ENCODE measurements around the gene CCNK. TPM values are rescaled to one million over a fixed set of nuclear protein-coding genes. Genes with fewer than 3 reads are reported as not detected.

Gene CCNK
- total RNA-seq, 2 experiments from 2014 or later: 90.2 to 98.8 TPM

DNA sequence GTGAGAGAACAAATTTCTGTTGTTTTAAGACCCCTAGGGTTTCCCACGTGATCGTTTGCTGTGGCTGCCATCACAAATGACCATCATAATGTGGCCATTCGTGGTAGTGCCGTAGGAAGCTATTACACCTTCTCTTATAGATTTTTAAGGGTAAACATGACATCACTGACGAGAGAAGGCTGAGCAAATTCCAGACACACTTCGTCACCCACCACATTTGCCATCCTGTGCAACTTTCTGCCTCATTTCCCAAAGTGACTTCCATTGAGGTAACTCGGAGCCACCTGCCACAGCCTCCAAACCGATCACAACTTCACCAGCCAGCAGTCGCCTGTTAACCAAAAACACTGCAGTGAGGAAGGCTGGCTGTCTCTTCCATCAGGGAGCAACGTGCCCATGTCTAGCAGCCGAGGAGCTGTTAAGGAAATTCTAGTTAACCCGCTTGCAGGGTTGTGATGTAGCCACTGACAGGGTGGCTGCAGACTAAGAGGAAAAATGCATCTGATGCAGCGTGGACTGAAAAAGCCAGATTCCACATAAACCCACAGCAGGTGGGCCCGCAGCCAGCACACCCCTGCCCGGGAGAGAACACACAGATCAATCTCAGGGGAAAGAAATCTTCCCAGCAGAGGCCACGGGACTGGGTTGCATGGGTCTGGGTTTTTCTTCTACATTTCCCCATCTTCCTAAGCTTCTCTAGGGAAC lies 78.2 kb downstream of the CCNK start:
- no peaks in the 10 kb centered on the region for H3K9me3 Mint-ChIP-seq

DNA sequence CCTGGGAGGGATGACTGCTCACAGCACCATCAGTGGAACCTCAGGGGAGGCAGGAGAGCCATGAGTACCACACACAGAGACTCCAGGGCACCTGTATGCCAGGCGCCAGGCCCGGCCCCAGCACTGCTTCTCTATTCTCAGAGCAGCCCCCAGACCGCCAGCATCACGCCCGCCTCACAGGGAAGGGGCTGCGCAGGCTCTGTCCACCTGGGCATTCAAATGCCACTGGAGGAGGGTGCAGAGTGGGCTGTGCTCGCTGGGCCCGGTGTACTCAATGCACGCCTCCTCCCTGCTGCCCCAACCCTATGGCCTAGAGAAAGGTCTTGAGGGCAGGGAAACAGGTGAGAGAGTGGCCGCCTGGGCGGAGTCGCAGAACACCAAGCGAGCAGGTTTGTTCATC lies 79.2 kb downstream of the CCNK start:
- DNase-seq: no peak
- TF ChIP-seq, protein P1, sequence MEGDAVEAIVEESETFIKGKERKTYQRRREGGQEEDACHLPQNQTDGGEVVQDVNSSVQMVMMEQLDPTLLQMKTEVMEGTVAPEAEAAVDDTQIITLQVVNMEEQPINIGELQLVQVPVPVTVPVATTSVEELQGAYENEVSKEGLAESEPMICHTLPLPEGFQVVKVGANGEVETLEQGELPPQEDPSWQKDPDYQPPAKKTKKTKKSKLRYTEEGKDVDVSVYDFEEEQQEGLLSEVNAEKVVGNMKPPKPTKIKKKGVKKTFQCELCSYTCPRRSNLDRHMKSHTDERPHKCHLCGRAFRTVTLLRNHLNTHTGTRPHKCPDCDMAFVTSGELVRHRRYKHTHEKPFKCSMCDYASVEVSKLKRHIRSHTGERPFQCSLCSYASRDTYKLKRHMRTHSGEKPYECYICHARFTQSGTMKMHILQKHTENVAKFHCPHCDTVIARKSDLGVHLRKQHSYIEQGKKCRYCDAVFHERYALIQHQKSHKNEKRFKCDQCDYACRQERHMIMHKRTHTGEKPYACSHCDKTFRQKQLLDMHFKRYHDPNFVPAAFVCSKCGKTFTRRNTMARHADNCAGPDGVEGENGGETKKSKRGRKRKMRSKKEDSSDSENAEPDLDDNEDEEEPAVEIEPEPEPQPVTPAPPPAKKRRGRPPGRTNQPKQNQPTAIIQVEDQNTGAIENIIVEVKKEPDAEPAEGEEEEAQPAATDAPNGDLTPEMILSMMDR (IDR thresholded peaks at IDR 0.05): no peak
- CTCF ChIA-PET: no interaction called here
- no peaks in the 10 kb centered on the region for H3K36me3 Mint-ChIP-seq (ENCODE audit: low read depth)
- H3K9me3 Mint-ChIP-seq: no peaks in the 10 kb centered on the region
- ATAC-seq: no peak
- intact Hi-C loops (cut with micrococcal nuclease): no loop called here
- H3K4me3 Mint-ChIP-seq: no peak overlapping the region
- no peaks in the 10 kb centered on the region for H3K4me1 Mint-ChIP-seq (ENCODE audit: low read depth)
- H3K27ac Mint-ChIP-seq: no peak overlapping the region
- H3K27me3 Mint-ChIP-seq: no peaks in the 10 kb centered on the region
- POLR2A ChIA-PET: no interaction called here

More for the DNA sequence above, 78.2 kb downstream of the CCNK start:
- Mint-ChIP-seq H3K27me3 (no peaks in the 10 kb centered on the region), H3K27ac (no peak overlapping the region), H3K36me3 (ENCODE audit: low read depth) (no peaks in the 10 kb centered on the region), H3K4me1 (ENCODE audit: low read depth) (no peaks in the 10 kb centered on the region), H3K4me3 (no peak overlapping the region)
- intact Hi-C loops (cut with micrococcal nuclease): no loop called here
- ATAC-seq: no peak
- ChIA-PET CTCF (no interaction called here), POLR2A (no interaction called here)
- TF ChIP-seq, protein P1 (IDR thresholded peaks at IDR 0.05): no peak
- no peak for DNase-seq

DNA sequence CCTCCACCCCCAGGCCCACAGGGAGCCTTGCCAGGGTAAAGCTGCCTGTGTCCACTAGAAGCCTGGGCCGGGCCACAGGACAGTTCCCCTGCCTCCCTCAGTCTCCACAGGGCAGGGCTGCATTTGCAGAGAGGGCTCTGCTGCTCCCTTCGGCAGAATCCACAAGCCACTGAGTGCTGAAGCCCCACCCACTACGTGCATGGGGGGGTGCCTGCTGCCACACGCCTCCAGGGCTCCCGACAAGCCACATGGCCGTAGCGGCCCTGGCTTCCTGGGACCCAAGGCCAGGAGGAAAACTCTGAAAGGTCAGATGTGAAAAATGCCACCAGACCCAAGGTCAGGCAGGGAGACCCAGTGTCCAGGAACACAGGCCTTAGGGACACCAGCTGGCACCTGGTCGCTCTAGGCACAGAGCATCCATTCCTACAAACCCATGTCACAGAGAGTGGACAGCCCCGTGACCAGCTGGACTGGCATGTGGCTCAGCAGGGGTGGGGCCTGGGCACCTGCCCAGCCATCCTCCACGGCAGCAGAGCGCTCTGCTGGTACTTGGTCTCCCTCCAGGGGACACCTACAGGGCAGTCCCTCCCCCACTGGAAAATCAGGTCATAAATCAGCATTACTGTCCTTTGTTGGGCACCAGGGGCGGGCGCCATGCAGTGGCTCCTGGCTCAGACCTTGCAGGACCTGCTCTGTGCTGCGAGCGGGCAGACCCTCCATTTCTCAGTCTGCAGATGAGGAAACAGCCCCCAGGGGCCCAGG lies 79.9 kb downstream of the CCNK start:
- POLR2A ChIA-PET: no interaction called here
- ATAC-seq: no peak
- no peak overlapping the region for H3K27ac Mint-ChIP-seq
- CTCF ChIA-PET: no interaction called here
- TF ChIP-seq, protein P1 (IDR thresholded peaks at IDR 0.05): no peak
- no peaks in the 10 kb centered on the region for H3K36me3 Mint-ChIP-seq (ENCODE audit: low read depth)
- H3K27me3 Mint-ChIP-seq: no peaks in the 10 kb centered on the region
- DNase-seq: no peak
- no peaks in the 10 kb centered on the region for H3K4me1 Mint-ChIP-seq (ENCODE audit: low read depth)
- H3K4me3 Mint-ChIP-seq: no peak overlapping the region
- no peaks in the 10 kb centered on the region for H3K9me3 Mint-ChIP-seq
- intact Hi-C loops (cut with micrococcal nuclease): no loop called here

DNA sequence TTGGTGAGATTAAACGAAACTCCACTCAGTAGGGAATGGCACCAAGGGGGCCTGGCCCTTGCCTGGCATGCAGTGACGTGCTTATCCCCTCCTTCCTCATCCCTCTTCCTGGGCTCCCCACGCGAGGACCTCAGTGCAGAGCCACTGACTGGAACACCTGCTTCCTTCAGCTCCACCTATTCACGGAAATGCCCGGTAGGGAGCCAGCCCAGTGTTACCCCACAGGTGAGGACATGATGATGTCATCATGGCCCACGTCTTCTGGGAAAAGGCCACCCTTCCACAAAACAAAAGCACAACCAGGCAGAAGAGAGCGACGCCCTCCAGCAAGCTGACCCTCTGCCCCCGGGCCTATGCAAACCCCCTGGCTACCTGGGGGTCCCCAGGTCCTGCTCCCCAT lies 80.7 kb downstream of the CCNK start:
- TF ChIP-seq, protein P1 (IDR thresholded peaks at IDR 0.05): no peak
- H3K4me1 Mint-ChIP-seq (ENCODE audit: low read depth): no peaks in the 10 kb centered on the region
- POLR2A ChIA-PET: no interaction called here
- CTCF ChIA-PET: no interaction called here
- ATAC-seq (no peak), DNase-seq (no peak)
- no peaks in the 10 kb centered on the region for H3K9me3 Mint-ChIP-seq
- H3K36me3 Mint-ChIP-seq (ENCODE audit: low read depth): no peaks in the 10 kb centered on the region
- H3K27ac Mint-ChIP-seq: no peak overlapping the region
- no peak overlapping the region for H3K4me3 Mint-ChIP-seq
- intact Hi-C loops (cut with micrococcal nuclease): no loop called here
- H3K27me3 Mint-ChIP-seq: no peaks in the 10 kb centered on the region

Other genes with a start within 250 kb of the CCNK start
- 10 to 100 TPM; 48.5 to 53.0 TPM for gene BCL11B, start 209.2 kb upstream of the CCNK start, total RNA-seq
- gene SETD3, start 550 bp upstream of the CCNK start, total RNA-seq: 10 to 100 TPM; 49.9 to 50.7 TPM
- gene CCDC85C, start 122.8 kb downstream of the CCNK start, total RNA-seq: 1 to 10 TPM; 6.8 to 7.9 TPM
- gene HHIPL1, start 163.7 kb downstream of the CCNK start, total RNA-seq: under 1 TPM; 0.05 to 0.07 TPM
- gene CYP46A1, start 202.9 kb downstream of the CCNK start, total RNA-seq: under 1 TPM; 0.16 to 0.20 TPM

All from activated CD8-positive, alpha-beta T cell treated with anti-CD3 and anti-CD28 coated beads for 36 hours (primary cell).